GM13977 (cell line): ENCODE data around the gene NKAIN4.
"Not testable (repeated sequence)": the region's sequence is repeated elsewhere in the genome, so short reads cannot be mapped to it uniquely, and the experiment has no call there.

Source experiments
- DNase-seq: peaks from one replicate; pipeline ENCODE4 v3.0.0; 2012; ENCODE audit warnings: low spot score
- in situ Hi-C: fragments of 300-500 bp; cut with MboI; formaldehyde crosslinking; loops from one replicate; pipeline ENCODE4 v1.12.0; 2022; ENCODE audit warnings: low sequenced_read_pairs, low pct_unique_long_range_greater_than_20kb, mixed read lengths, inconsistent platforms; ENCODE audit not compliant: unreplicated experiment
- TF ChIP-seq, protein P1 (sequence below): IDR thresholded peaks from 2 replicates; pipeline ENCODE4 v1.5.1; 2012; ENCODE audit warnings: mild to moderate bottlenecking, control low read depth; ENCODE audit not compliant: insufficient read depth; ENCODE audit errors: extremely low read depth, missing control alignments

NKAIN4 gene

DNA sequence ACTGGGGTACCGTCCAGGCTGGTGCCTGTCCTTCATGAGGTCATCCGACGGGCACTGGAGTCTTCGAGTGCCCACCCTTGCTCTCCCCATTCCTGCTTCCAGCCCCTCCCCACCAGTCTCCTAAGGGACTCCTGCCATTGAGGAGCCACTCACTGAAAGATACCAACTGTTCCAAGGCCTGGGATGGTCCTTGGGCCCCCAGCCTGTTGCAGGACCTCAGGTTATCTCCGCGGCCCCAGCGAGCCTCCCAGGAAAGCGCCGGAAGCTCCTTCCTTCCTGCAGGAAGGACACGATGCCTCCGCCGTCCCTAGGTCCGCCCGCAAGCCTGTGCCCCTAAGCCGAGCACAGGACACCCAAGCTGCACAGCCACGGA lies 1.2 kb downstream of the NKAIN4 start:
- DNase-seq = no peak
- in situ Hi-C loops = no loop called here
- TF ChIP-seq, protein P1, sequence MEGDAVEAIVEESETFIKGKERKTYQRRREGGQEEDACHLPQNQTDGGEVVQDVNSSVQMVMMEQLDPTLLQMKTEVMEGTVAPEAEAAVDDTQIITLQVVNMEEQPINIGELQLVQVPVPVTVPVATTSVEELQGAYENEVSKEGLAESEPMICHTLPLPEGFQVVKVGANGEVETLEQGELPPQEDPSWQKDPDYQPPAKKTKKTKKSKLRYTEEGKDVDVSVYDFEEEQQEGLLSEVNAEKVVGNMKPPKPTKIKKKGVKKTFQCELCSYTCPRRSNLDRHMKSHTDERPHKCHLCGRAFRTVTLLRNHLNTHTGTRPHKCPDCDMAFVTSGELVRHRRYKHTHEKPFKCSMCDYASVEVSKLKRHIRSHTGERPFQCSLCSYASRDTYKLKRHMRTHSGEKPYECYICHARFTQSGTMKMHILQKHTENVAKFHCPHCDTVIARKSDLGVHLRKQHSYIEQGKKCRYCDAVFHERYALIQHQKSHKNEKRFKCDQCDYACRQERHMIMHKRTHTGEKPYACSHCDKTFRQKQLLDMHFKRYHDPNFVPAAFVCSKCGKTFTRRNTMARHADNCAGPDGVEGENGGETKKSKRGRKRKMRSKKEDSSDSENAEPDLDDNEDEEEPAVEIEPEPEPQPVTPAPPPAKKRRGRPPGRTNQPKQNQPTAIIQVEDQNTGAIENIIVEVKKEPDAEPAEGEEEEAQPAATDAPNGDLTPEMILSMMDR = no peak

DNA sequence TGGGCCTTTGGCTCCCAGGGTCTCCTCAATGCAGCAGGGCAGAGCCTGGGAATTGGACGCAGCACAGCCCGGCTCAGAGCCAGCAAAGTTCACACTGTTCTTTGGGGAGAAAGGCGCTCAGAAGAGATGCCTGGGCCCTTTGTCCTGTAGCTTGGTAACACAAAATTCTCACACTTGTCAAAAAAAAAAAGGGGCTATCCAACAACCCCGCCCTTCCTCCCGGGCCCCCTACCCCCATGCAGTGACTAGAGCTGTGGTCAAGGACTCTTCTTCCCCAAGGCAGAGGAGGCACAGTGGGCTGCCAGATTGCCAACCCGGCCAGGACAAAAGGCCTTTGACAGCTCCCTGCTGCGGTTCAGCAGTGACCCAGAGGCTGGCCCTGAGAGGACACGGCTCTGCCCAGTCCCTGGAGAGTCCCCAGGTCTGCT lies 2.0 kb downstream of the NKAIN4 start:
- TF ChIP-seq, protein P1 = no peak
- in situ Hi-C loops = no loop called here
- DNase-seq = no peak

DNA sequence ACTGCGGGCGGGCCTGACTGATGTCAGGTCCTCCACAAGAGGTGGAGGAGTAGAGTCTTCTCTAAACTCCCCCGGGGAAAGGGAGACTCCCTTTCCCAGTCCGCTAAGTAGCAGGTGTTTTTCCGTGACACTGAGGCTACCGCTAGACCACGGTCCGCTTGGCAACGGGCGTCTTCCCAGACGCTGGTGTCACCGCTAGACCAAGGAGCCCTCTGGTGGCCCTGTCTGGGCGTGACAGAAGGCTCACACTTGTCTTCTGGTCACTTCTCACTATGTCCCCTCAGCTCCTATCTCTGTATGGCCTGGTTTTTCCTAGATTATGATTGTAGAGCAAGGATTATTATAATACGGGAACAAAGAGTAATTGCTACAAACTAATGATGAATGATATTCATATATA lies 2.9 kb downstream of the NKAIN4 start:
- DNase-seq, in situ Hi-C loops: not testable (repeated sequence)
- TF ChIP-seq, protein P1 = peak; percentile 47

DNA sequence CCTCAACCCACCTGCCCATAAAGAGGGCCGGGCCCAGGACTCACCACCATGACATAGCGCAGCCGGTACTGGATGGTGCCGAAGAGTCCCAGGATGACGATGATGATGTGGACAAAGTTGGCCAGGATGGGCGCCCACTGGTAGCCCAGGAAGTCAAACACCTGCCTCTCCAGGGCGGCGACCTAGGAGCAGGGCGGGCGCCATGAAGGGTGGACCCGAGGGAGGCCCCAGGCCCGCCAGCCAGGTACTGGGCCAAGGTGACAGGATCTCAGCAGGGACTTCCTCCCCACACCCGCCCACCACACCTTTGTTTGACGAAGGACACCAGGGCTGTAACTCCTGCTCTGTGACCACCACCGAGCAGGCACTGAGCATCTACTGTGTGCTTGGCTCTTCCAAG lies 4.4 kb downstream of the NKAIN4 start:
- in situ Hi-C loops = loop anchor here (25.0 kb wide), 1 partner anchor 87 kb away; no protein-coding TSS in a partner anchor
- DNase-seq = no peak
- TF ChIP-seq, protein P1 = no peak

DNA sequence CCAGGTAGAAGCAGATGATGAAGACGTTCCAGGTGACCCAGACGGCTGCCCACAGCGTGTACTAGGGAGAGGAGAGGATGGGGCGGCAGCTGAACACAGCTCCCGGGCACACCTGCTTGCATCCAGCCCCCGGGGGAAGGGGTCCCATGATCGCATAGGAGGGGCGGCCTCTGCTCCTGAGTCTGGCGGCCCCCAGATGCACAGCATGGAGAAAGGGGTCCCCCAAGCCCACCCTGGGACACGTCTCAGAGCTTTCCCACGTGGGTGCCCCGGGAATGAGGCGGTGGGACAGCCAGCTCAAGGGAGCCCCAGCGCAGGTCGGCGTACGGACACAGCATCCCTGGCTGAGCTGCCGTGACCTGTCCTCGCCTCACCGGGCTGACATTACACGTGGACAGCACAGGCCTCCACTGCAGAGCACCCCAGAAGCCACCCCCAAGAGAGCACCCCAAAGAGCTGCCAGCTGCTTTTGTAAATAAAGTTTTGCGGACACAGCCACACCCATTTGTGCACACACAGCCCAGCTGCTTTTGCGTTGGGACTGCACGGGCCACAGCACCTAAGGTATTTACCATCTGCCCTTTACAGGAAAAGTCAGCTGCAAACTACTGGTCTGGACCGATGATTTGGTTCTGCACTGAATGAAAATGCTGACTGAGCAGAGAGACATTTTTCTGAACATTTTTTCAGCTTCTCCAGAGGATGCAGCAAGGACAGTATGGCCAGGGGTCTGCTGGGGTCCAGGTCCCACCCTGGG lies 5.2 kb downstream of the NKAIN4 start:
- in situ Hi-C loops = loop anchor here (25.0 kb wide), 1 partner anchor 88 kb away; no protein-coding TSS in a partner anchor
- TF ChIP-seq, protein P1 = no peak
- DNase-seq = no peak

DNA sequence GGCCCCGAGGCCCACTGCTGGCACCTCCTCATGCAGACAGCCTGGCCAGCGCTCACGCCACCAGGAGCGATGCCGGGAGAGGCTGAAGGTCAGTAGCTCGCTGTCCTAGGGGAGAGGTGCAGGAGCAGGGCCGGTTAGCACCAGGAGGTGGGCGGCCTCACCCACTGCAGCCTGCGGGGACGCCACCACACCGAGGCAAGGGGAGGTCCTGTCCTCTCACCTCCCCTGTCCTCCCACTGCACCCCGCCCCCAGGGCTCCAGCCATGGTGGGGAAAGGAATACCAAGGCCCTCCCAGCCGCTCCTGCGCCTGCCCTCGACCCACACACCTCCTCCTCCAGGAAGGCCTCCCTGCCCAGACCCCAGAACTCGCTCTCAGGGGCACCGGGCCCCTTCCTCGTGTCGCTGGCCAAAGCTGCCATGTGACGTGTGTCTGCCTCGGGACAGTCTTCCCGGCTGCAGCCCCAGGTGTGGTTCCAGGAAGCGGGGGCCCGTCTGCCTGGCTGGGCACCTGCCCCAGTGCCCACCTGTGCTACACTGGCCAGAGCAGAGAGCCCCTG lies 6.5 kb downstream of the NKAIN4 start:
- no peak for DNase-seq
- TF ChIP-seq, protein P1 = no peak
- in situ Hi-C loops = loop anchor here (25.0 kb wide), 1 partner anchor 90 kb away; no protein-coding TSS in a partner anchor
